GM21576 (cell line): ENCODE results near the gene CNTRL.

ENCODE experiments used
- ATAC-seq: cut with Tn5 transposase; IDR thresholded peaks from one replicate; pipeline ENCODE4 v1.9.1; 2021; ENCODE audit warnings: mild to moderate bottlenecking, moderate library complexity; ENCODE audit not compliant: unreplicated experiment

CNTRL gene

GRCh38 chr9:121225240-121225639 is 150.5 kb downstream of the CNTRL start:
- no peak for ATAC-seq

GRCh38 chr9:121226175-121226574 is 151.4 kb downstream of the CNTRL start:
- no peak for ATAC-seq
